Inferior parietal cortex (tissue), 1 donor: ENCODE data around the gene RPL15.
"Not testable (repeated sequence)": the region's sequence is repeated elsewhere in the genome, so short reads cannot be mapped to it uniquely, and the experiment has no call there.

ENCODE experiments used
- DNase-seq: peaks from one replicate; pipeline ENCODE4 v3.0.0-alpha.2; 2016; ENCODE audit errors: extremely low spot score

Gene RPL15

GRCh38 chr3:23916886-23917678, at the start of gene RPL15, which contains the start of gene NKIRAS1:
Gene RPL15, plus strand, starts transcription at chr3:23917132. Its CDS starts 728 bp downstream, at chr3:23917860.
Gene NKIRAS1, minus strand, starts transcription at chr3:23916990. Its CDS starts 6,086 bp downstream, at chr3:23910904.
- DNase-seq, result peak; percentile 97

DNA sequence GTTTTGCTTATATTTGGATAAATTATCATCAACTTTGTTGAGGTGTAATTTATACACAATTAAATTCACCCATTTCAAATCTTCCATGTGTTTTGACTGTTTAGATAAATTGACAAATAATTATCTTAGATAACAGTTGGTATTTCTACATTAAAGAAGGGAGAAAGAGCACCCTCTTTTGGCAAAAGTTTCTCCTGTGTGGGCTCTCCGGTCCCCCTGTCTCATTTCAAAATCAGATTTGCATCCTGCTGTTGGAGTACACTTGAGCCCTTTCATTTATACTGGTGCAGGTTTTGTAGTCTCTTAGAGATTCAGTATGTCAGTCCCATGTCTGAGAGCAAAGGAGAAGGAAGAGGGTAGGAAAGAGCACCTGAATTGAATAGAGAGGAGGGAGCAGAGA, 49.5 kb upstream of the RPL15 start:
- DNase-seq, result no peak

GRCh38 chr3:23867838-23868237, 49.1 kb upstream of the RPL15 start:
- no peak for DNase-seq

GRCh38 chr3:23869977-23870662, 46.8 kb upstream of the RPL15 start:
- no peak for DNase-seq

DNA sequence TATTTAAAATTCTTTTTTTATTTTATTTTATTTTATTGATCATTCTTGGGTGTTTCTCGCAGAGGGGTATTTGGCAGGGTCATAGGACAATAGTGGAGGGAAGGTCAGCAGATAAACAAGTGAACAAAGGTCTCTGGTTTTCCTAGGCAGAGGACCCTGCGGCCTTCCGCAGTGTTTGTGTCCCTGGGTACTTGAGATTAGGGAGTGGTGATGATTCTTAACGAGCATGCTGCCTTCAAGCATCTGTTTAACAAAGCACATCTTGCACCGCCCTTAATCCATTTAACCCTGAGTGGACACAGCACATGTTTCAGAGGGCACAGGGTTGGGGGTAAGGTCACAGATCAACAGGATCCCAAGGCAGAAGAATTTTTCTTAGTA, 46.3 kb upstream of the RPL15 start:
- not testable (repeated sequence) for DNase-seq

DNA sequence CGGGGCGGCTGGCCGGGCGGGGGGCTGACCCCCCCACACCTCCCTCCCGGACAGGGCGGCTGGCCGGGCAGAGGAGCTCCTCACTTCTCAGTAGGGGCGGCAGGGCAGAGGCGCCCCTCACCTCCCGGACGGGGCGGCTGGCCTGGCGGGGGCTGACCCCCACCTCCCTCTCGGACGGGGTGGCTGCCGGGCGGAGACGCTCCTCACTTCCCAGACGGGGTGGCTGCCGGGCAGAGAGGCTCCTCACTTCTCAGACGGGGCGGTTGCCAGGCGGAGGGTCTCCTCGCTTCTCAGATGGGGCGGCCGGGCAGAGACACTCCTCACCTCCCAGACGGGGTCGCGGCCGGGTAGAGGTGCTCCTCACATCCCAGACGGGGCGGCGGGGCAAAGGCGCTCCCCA, 45.6 kb upstream of the RPL15 start:
- not testable (repeated sequence) for DNase-seq

DNA sequence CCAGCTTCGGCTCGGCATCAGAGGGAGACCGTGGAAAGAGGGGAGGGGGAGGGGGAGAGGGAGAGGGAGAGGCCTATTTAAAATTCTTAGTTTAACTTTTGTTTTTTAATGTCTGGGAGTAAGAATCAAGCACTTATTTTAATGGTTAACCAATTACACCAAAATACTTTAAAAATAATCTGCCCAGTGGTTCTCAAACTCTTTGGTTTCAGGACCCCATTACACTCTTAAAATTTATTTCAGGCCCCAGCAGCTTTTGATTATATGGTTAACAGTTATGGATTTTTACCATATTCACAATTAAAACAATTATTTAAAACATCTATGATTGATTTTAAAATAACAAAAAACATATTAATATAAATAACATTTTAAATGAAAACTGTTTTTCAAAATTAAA, 44.6 kb upstream of the RPL15 start:
- no peak for DNase-seq

DNA sequence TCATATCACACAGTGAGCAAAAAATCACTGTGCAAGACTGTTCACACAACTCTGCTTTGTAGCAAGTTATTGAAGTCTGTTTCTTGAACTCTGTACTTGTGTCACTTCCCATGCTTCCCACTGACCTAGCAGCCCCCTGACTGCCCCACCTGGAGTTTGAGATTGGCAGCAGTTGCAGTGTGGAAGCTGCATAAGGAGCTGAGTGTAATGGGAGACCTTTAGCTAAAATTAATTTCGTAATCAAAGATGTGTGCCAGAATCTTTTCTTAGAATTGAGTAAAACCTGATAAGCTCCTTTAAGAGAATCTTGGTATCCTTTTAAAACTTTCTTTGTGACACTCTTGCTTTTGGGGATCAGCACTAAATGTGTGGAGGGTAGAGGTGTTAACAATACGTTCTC, 43.0 kb upstream of the RPL15 start:
- no peak for DNase-seq

GRCh38 chr3:23874359-23875112, 42.4 kb upstream of the RPL15 start:
- no peak for DNase-seq

GRCh38 chr3:23875113-23875725, 41.7 kb upstream of the RPL15 start:
- no peak for DNase-seq

GRCh38 chr3:23876923-23877322, 40.0 kb upstream of the RPL15 start:
- no peak for DNase-seq

DNA sequence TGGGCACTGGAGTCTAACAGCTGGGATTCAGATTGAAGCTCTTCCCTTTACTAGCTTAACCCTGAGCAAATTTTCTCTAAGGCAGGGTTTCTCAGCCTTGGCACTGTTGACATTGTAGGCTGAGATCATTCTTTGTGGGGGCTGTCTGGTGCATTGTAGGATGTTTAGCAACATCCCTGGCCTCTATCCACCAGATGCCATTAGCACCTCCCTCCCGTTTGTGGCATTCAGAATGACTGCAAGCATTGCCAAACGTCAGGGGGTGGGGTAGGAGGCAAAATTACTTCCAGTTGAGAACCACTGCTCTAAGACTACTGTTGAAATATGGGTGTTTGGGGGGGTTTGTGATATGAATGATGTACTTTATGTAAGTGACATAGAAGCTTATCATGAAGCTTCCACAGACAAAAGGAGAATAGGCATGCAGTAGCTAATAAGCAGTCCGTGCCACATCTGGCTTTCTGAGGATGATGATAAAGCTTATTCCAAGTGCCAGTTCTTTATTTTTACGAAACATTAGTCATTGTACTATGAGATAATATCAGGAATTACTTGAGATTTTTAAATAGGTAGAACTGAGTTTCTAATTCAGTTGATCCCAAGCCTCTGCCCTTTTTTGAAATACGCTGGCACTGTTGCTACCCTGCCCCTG, 39.5 kb upstream of the RPL15 start:
- no peak for DNase-seq

- no peak for DNase-seq
Measured at GRCh38 chr3:23879485-23879884, 37.4 kb upstream of the RPL15 start.

DNA sequence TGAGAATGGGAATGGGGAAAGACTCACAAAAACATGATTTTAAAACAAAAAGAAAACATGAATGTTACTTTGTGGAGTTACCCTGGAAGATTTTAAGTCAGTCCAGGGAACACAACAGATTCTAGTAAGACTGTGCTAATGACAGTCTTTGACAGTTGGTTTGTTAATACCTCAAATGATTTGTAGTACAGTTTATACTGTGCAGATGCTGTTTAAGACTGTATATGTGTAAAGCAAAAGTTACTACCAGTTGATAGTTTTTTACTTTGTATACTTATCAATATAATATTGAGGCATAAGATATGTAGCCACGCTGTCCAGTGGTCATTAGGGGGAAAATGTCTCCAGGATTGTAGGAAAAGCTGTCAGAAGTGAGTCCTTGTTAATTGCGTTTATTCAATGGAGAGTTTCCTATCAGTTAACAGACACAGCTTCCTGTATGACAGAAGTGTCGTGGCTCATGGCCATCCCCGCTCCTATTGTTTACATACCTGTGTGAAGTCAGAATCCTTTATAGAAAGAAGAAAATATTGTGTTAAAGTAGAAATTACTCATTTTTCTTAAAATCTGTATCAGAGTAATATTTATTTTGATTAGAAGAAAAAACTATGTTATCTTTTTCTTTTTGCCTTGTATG, 36.1 kb upstream of the RPL15 start:
- DNase-seq, result no peak

DNA sequence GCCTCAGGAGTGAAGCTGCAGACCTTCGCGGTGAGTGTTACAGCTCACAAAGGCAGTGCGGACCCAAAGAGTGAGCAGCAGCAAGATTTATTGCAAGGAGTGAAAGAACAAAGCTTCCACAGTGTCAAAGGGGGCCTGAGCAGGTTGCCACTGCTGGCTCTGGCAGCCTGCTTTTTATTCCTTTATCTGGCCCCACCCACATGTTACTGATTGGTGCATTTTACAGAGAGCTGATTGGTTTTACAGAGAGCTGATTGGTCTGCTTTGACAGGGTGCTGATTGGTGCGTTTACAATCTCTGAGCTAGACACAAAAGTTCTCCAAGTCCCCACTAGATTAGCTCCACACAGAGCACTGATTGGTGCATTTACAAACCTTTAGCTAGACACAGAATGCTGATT, 34.9 kb upstream of the RPL15 start:
- DNase-seq, result not testable (repeated sequence)

DNA sequence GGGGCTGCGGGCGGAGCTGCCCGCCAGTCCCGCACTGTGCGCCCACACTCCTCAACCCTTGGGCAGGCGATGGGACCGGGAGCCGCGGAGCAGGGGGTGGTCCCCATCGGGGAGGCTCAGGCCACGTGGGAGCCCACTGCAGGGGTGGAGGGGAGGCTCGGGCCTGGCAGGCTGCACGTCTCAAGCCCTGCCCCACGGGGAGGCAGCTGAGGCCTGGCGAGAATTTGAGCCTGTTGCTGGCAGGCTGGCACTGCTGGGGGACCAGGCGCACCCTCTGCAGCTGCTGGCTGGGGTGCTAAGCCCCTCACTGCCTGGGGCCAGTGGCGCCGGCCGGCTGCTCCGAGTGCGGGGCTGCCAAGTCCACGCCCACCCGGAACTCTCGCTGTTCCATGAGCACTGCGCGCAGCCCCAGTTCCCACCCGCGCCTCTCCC, 34.4 kb upstream of the RPL15 start:
- no peak for DNase-seq

GRCh38 chr3:23884481-23884880, 32.5 kb upstream of the RPL15 start:
- no peak for DNase-seq

DNA sequence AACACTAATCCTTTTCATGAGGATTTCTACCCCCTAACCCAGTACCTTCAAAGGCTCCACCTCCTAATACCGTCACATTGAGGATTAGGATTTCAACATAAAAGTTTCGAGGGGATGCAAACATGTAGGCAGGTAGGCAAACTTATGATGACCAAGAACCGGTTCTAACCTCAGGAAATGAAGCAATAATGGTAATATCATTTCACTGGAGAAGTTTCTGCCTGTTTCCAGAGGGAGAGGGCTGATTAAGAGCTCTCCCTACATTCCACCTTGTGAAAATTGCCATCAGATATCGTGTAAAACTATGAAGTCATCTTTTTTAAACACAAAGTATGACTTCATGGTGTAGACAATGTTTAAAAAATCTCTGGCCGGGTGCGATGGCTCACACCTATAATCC, 31.7 kb upstream of the RPL15 start:
- DNase-seq, result no peak

DNA sequence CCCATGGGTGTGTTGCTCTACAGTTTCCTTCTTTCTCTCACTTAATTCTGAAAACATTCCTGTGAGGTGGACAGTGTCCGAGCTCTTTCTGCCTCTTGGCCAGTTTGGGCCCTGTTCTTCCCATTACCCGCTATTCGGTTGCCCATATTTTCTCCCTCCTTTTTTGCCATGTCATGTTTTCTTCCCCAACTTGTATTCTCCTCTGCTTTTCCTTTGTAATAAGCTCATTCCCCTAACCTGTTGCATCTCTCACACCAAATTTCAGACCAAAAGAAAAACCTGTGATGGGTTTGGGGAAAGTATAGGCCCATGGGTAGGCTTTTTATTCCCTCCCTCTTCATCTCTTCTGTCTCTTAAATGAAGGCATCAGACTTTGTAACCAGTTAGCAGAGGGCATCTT, 30.6 kb upstream of the RPL15 start:
- no peak for DNase-seq

DNA sequence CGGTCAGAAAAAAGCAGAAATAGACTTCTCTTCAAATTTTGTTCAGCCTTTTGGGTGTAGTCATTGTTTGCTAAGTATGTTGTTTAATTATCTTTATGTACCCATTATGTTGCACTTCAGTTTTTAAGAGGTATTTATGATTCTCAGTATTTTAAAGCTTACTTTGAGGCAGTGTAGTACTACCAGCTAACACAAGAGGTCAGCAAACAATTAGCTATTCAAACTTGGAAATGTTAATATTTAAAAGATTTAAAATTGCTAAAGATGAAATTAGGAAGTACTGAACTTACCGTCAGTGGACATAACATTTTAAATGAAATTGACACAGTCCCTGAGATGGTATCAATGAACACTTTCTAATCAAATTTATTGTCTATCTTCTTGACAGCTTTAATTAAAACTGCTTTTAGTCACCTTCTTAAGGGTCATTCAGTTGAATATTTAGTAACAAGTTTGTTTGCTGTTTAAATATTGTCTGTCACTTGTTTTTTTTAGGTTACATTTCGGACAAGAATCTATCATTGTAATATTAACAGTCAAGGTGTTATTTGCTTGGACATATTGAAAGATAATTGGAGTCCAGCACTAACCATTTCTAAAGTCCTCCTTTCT, 28.2 kb upstream of the RPL15 start:
- peak; percentile 70 for DNase-seq

GRCh38 chr3:23889386-23889785, 27.5 kb upstream of the RPL15 start:
- no peak for DNase-seq
